Mesothelial cell of epicardium (in vitro differentiated cells): Measurements from ENCODE around the gene SLC45A1. TPM values are rescaled to one million over a fixed set of nuclear protein-coding genes. Genes with fewer than 3 reads are reported as not detected.
A peak's percentile ranks its signal among the peaks of the same experiment; 100 is the strongest.

ENCODE experiments used
- DNase-seq, 2 experiments: peaks; one replicate each; pipeline ENCODE4 v3.0.0; 2021; ENCODE audit warnings: low spot score in 2 of 2; ENCODE audit not compliant: unreplicated experiment in 2 of 2
- H3K27ac Mint-ChIP-seq: 2 replicates; pipeline ENCODE4 v1.8.0; 2021; ENCODE audit warnings: mixed read lengths
- H3K27me3 Mint-ChIP-seq: 2 replicates; pipeline ENCODE4 v1.8.0; 2021; ENCODE audit warnings: low read depth, mixed read lengths
- H3K36me3 Mint-ChIP-seq: 2 replicates; pipeline ENCODE4 v1.8.0; 2021; ENCODE audit warnings: mixed read lengths
- H3K4me1 Mint-ChIP-seq: 2 replicates; pipeline ENCODE4 v1.8.0; 2021; ENCODE audit warnings: mixed read lengths
- H3K4me3 Mint-ChIP-seq: 2 replicates; pipeline ENCODE4 v1.8.0; 2021; ENCODE audit warnings: mild to moderate bottlenecking, moderate library complexity, mixed read lengths
- H3K9me3 Mint-ChIP-seq: 2 replicates; pipeline ENCODE4 v1.8.0; 2021; ENCODE audit warnings: mixed read lengths
- CTCF ChIP-seq: fragments of 200-600 bp; sonication (generic); IDR thresholded peaks from one replicate; pipeline ENCODE4 v1.5.0; 2021; ENCODE audit warnings: antibody characterized with exemption; ENCODE audit not compliant: unreplicated experiment
- total RNA-seq: library from RNA; stranded (reverse); gene quantifications from 3 replicates; pipeline ENCODE4 v1.2.1, GENCODE V29; 2021

The SLC45A1 gene
- total RNA-seq, 1 donor from 2014 or later: 4.9 TPM

- H3K9me3 Mint-ChIP-seq: no peaks in the 10 kb centered on the region
- H3K27ac Mint-ChIP-seq: no peak overlapping the region
- no peaks in the 10 kb centered on the region for H3K27me3 Mint-ChIP-seq
- TF ChIP-seq CTCF: no peak
- no peak overlapping the region for H3K4me3 Mint-ChIP-seq
- H3K4me1 Mint-ChIP-seq: peaks cover 5% of the 10 kb centered on the region
- peaks cover 25% of the 10 kb centered on the region for H3K36me3 Mint-ChIP-seq
- DNase-seq: no peak
These were observed 40.5 kb downstream of the SLC45A1 start for GRCh38 chr1:8358241-8358896.

- peaks cover 11% of the 10 kb centered on the region for H3K4me1 Mint-ChIP-seq
These were observed 41.1 kb downstream of the SLC45A1 start for GRCh38 chr1:8358897-8359616.

GRCh38 chr1:8359617-8360481, 41.9 kb downstream of the SLC45A1 start:
- Mint-ChIP-seq H3K4me3 (no peak overlapping the region), H3K27ac (peak overlapping the region; percentile 30), H3K36me3 (peaks cover 21% of the 10 kb centered on the region), H3K4me1 (peaks cover 14% of the 10 kb centered on the region), H3K27me3 (no peaks in the 10 kb centered on the region), H3K9me3 (no peaks in the 10 kb centered on the region)
- no peak for DNase-seq
- TF ChIP-seq CTCF: no peak

More at GRCh38 chr1:8358897-8359616, 41.1 kb downstream of the SLC45A1 start:
- H3K4me3 Mint-ChIP-seq: no peak overlapping the region
- DNase-seq: no peak
- no peaks in the 10 kb centered on the region for H3K27me3 Mint-ChIP-seq
- no peaks in the 10 kb centered on the region for H3K9me3 Mint-ChIP-seq
- no peak for TF ChIP-seq CTCF
- H3K36me3 Mint-ChIP-seq: peaks cover 21% of the 10 kb centered on the region
- no peak overlapping the region for H3K27ac Mint-ChIP-seq

GRCh38 chr1:8360493-8361197, 42.7 kb downstream of the SLC45A1 start:
- no peak for DNase-seq
- Mint-ChIP-seq H3K4me3 (no peak overlapping the region), H3K9me3 (no peaks in the 10 kb centered on the region), H3K4me1 (peaks cover 14% of the 10 kb centered on the region), H3K36me3 (peaks cover 22% of the 10 kb centered on the region), H3K27ac (no peak overlapping the region), H3K27me3 (no peaks in the 10 kb centered on the region)
- TF ChIP-seq CTCF: no peak

- DNase-seq: no peak
- no peak for TF ChIP-seq CTCF
- peaks cover 14% of the 10 kb centered on the region for H3K4me1 Mint-ChIP-seq
- H3K9me3 Mint-ChIP-seq: no peaks in the 10 kb centered on the region
- no peaks in the 10 kb centered on the region for H3K27me3 Mint-ChIP-seq
- H3K27ac Mint-ChIP-seq: no peak overlapping the region
- peaks cover 19% of the 10 kb centered on the region for H3K36me3 Mint-ChIP-seq
- H3K4me3 Mint-ChIP-seq: no peak overlapping the region
These were observed 43.4 kb downstream of the SLC45A1 start for GRCh38 chr1:8361198-8361849.
